H1 (cell line): ENCODE measurements around the gene ASRGL1. TPM values are rescaled to one million over a fixed set of nuclear protein-coding genes. Genes with fewer than 3 reads are reported as not detected.

Experiments
- CTCF ChIA-PET: fragments of 300-600 bp; sonication (Branson Sonifier 250); formaldehyde crosslinking; loops from one replicate; lab custom pipeline; 2021; ENCODE audit not compliant: partially characterized antibody; lab: Charles Lee
- POLR2A ChIA-PET: fragments of 300-600 bp; sonication (Branson Sonifier 250); formaldehyde crosslinking; loops from one replicate; lab custom pipeline; 2021; ENCODE audit warnings: inconsistent platforms; ENCODE audit not compliant: partially characterized antibody; lab: Charles Lee
- DNase-seq, 2 experiments: peaks; one replicate each; pipeline versions ENCODE4 v3.0.0 to v3.0.0-alpha.2; 2010 to 2022; ENCODE audit warnings: low spot score in 2 of 2, low read depth in 1 of 2, mixed read lengths in 1 of 2
- FAIRE-seq: peaks from 2 replicates; lab custom pipeline; 2011; peaks lifted over from hg19 to GRCh38; lab: Jason Lieb, UNC
- H2AFZ ChIP-seq: 2 replicates; pipeline ENCODE4 v1.8.1; 2012; ENCODE audit warnings: low read length, inconsistent platforms
- H2AK5ac ChIP-seq: 2 replicates; pipeline ENCODE4 v1.6.1; 2013; ENCODE audit warnings: low read depth, low read length
- H2BK120ac ChIP-seq: replicated peaks from 2 replicates; pipeline ENCODE3; 2013; ENCODE audit warnings: low read depth, low read length, inconsistent platforms
- H2BK12ac ChIP-seq: 2 replicates; pipeline ENCODE4 v1.6.1; 2013; ENCODE audit warnings: low read depth, low read length
- H2BK15ac ChIP-seq: 2 replicates; pipeline ENCODE4 v1.6.1; 2013; ENCODE audit warnings: low read length
- H2BK20ac ChIP-seq: 2 replicates; pipeline ENCODE4 v1.6.1; 2013; ENCODE audit warnings: low read length
- H2BK5ac ChIP-seq: 2 replicates; pipeline ENCODE4 v1.6.1; 2013; ENCODE audit warnings: low read depth, low read length
- H3K14ac ChIP-seq: 2 replicates; pipeline ENCODE4 v1.6.1; 2013; ENCODE audit warnings: inconsistent platforms; ENCODE audit not compliant: insufficient read length
- H3K18ac ChIP-seq: 2 replicates; pipeline ENCODE4 v1.6.1; 2013; ENCODE audit warnings: low read length; ENCODE audit errors: extremely low read depth
- H3K23ac ChIP-seq: 2 replicates; pipeline ENCODE4 v1.6.1; 2013; ENCODE audit warnings: inconsistent platforms; ENCODE audit not compliant: insufficient read length
- H3K23me2 ChIP-seq: 2 replicates; pipeline ENCODE4 v1.6.1; 2013; ENCODE audit warnings: low read depth, low read length
- H3K27ac ChIP-seq: 2 replicates; pipeline ENCODE4 v1.6.1; 2011; ENCODE audit warnings: low read depth, low read length, inconsistent platforms
- H3K27me3 ChIP-seq, 4 experiments: replicated peaks in 1 of 4; 1 replicate in 1 of 4; 2 replicates in 3 of 4; pipeline versions ENCODE4 v1.6.1 to v1.8.1; 2011 to 2013; ENCODE audit warnings: low read length in 3 of 4, mild to moderate bottlenecking in 3 of 4, inconsistent platforms in 2 of 4, mixed read lengths in 2 of 4, moderate library complexity in 1 of 4; ENCODE audit not compliant: control insufficient read depth in 3 of 4, insufficient read depth in 3 of 4; ENCODE audit errors: extremely low read depth in 1 of 4
- H3K36me3 ChIP-seq, 4 experiments: 2 replicates each; pipeline versions ENCODE4 v1.6.1 to v1.8.1; 2011 to 2013; ENCODE audit warnings: mild to moderate bottlenecking in 4 of 4, low read length in 3 of 4, moderate library complexity in 2 of 4, control low read depth in 1 of 4, inconsistent platforms in 1 of 4; ENCODE audit not compliant: insufficient read depth in 4 of 4, control insufficient read depth in 2 of 4
- H3K4ac ChIP-seq: replicated peaks from 2 replicates; pipeline ENCODE3; 2013; ENCODE audit warnings: low read length, low read depth, mixed read lengths, inconsistent platforms; ENCODE audit not compliant: insufficient read length
- H3K4me1 ChIP-seq, 4 experiments: replicated peaks in 1 of 4; 1 replicate in 1 of 4; 2 replicates in 3 of 4; pipeline versions ENCODE4 v1.6.1 to v1.8.1; 2011 to 2013; ENCODE audit warnings: low read length in 3 of 4, inconsistent platforms in 2 of 4, mixed read lengths in 1 of 4; ENCODE audit not compliant: insufficient read depth in 4 of 4, control insufficient read depth in 3 of 4
- H3K4me2 ChIP-seq, 2 experiments: 2 replicates each; pipeline versions ENCODE4 v1.6.1 to v1.8.1; 2011 to 2013; ENCODE audit warnings: low read depth in 2 of 2, low read length in 2 of 2, control low read depth in 1 of 2, inconsistent platforms in 1 of 2, mild to moderate bottlenecking in 1 of 2; ENCODE audit not compliant: insufficient read depth in 1 of 2
- H3K4me3 ChIP-seq, 4 experiments: fragments of 200-600, 300-600 bp in 1 of 4; sonication (generic), shearing (Covaris generic), sonication (Bioruptor Twin) in 1 of 4; 2 replicates each; pipeline versions ENCODE4 v1.5.1 to v1.8.1; 2011 to 2016; ENCODE audit warnings: low read length in 4 of 4, low read depth in 3 of 4, control low read depth in 2 of 4, inconsistent platforms in 2 of 4, mild to moderate bottlenecking in 2 of 4, mixed read lengths in 1 of 4, moderate library complexity in 1 of 4; ENCODE audit not compliant: insufficient read depth in 2 of 4; ENCODE audit errors: extremely low read depth in 1 of 4
- H3K56ac ChIP-seq: replicated peaks from 2 replicates; pipeline ENCODE3; 2013; ENCODE audit warnings: low read depth, mild to moderate bottlenecking, mixed read lengths, low read length, inconsistent platforms; ENCODE audit not compliant: insufficient read length
- H3K79me1 ChIP-seq: 2 replicates; pipeline ENCODE4 v1.6.1; 2013; ENCODE audit warnings: low read depth, low read length, control low read depth
- H3K79me2 ChIP-seq, 2 experiments: 2 replicates each; pipeline versions ENCODE4 v1.6.1 to v1.8.1; 2012 to 2013; ENCODE audit warnings: low read length in 2 of 2, mild to moderate bottlenecking in 2 of 2, inconsistent platforms in 1 of 2; ENCODE audit not compliant: insufficient read depth in 2 of 2, control insufficient read depth in 1 of 2
- H3K9ac ChIP-seq, 4 experiments: replicated peaks in 1 of 4; 1 replicate in 1 of 4; 2 replicates in 3 of 4; pipeline versions ENCODE4 v1.6.1 to v1.8.1; 2011 to 2013; ENCODE audit warnings: low read depth in 3 of 4, low read length in 3 of 4, control low read depth in 2 of 4, mild to moderate bottlenecking in 2 of 4, moderate library complexity in 2 of 4, inconsistent platforms in 1 of 4; ENCODE audit errors: extremely low read depth in 1 of 4
- H3K9me3 ChIP-seq, 2 experiments: 2 replicates each; pipeline versions ENCODE4 v1.6.1 to v1.8.1; 2012 to 2013; ENCODE audit warnings: mild to moderate bottlenecking in 2 of 2, moderate library complexity in 2 of 2, control low read depth in 1 of 2, inconsistent platforms in 1 of 2, low read depth in 1 of 2, low read length in 1 of 2, mixed read lengths in 1 of 2; ENCODE audit not compliant: insufficient read depth in 2 of 2
- H4K20me1 ChIP-seq, 2 experiments: replicated peaks in 1 of 2; 2 replicates each; pipeline versions ENCODE3 to v1.8.1; 2011 to 2013; ENCODE audit warnings: inconsistent platforms in 2 of 2, low read length in 2 of 2, mild to moderate bottlenecking in 1 of 2; ENCODE audit not compliant: insufficient read depth in 2 of 2, control insufficient read depth in 1 of 2
- H4K5ac ChIP-seq: 2 replicates; pipeline ENCODE4 v1.6.1; 2013; ENCODE audit warnings: low read length, low read depth, mixed read lengths, inconsistent platforms; ENCODE audit not compliant: insufficient read length
- H4K8ac ChIP-seq: 2 replicates; pipeline ENCODE4 v1.8.0; 2013; ENCODE audit warnings: mild to moderate bottlenecking, moderate library complexity, low read length, inconsistent platforms; ENCODE audit not compliant: insufficient read depth; ENCODE audit errors: extremely low read depth
- H4K91ac ChIP-seq: replicated peaks from 2 replicates; pipeline ENCODE3; 2013; ENCODE audit warnings: low read length, mixed read lengths, inconsistent platforms; ENCODE audit not compliant: insufficient read length
- ASH2L ChIP-seq: fragments of 200-600, 300-600 bp; sonication (generic); IDR thresholded peaks from one replicate; pipeline ENCODE4 v1.7.1; 2017; ENCODE audit warnings: low read length
- CEBPB ChIP-seq: IDR thresholded peaks from 2 replicates; pipeline ENCODE4 v1.6.1; 2012; ENCODE audit warnings: low read depth, low read length
- CTBP2 ChIP-seq: IDR thresholded peaks from 2 replicates; pipeline ENCODE4 v1.7.0; 2011; ENCODE audit warnings: borderline replicate concordance, mild to moderate bottlenecking, moderate library complexity, mixed read lengths, low read length; ENCODE audit not compliant: insufficient read depth, insufficient read length
- FOSL1 ChIP-seq: IDR thresholded peaks from 2 replicates; pipeline ENCODE4 v1.6.1; 2011; ENCODE audit warnings: mild to moderate bottlenecking, low read depth, low read length, moderate library complexity; ENCODE audit not compliant: insufficient read depth
- GABPA ChIP-seq: IDR thresholded peaks from 2 replicates; pipeline ENCODE4 v1.6.1; 2011; ENCODE audit warnings: mild to moderate bottlenecking, low read length, moderate library complexity, borderline replicate concordance; ENCODE audit not compliant: insufficient read depth
- GTF2F1 ChIP-seq: IDR thresholded peaks from 2 replicates; pipeline ENCODE4 v1.6.1; 2012; ENCODE audit warnings: low read depth, low read length, improper control_type of control experiment, borderline replicate concordance
- JUN ChIP-seq: IDR thresholded peaks from 2 replicates; pipeline ENCODE4 v1.6.1; 2011; ENCODE audit warnings: low read depth, mild to moderate bottlenecking, improper control_type of control experiment, low read length
- KDM1A ChIP-seq: fragments of 200-600, 300-600 bp; sonication (generic); IDR thresholded peaks from 2 replicates; pipeline ENCODE4 v1.7.1; 2016; ENCODE audit warnings: mild to moderate bottlenecking, low read length, borderline replicate concordance
- KDM4A ChIP-seq: IDR thresholded peaks from one replicate; pipeline ENCODE4 v1.7.1; 2012; ENCODE audit warnings: low read depth, mild to moderate bottlenecking, moderate library complexity, low read length, inconsistent platforms; ENCODE audit not compliant: severe bottlenecking
- MAFK ChIP-seq: IDR thresholded peaks from 2 replicates; pipeline ENCODE4 v1.6.1; 2012; ENCODE audit warnings: low read depth, mild to moderate bottlenecking, improper control_type of control experiment, low read length
- POU5F1 ChIP-seq: IDR thresholded peaks from 2 replicates; pipeline ENCODE4 v1.6.1; 2011; ENCODE audit warnings: low read depth, mild to moderate bottlenecking, low read length, moderate library complexity
- SIN3A ChIP-seq, 2 experiments: IDR thresholded peaks in 1 of 2; conservative IDR thresholded peaks in 1 of 2; 2 replicates each; pipeline ENCODE4 v1.6.1; 2011 to 2012; ENCODE audit warnings: low read length in 2 of 2, improper control_type of control experiment in 1 of 2, low read depth in 1 of 2, mild to moderate bottlenecking in 1 of 2
- WGBS, 2 experiments: shearing (Covaris generic) in 1 of 2; methylation state at CpG; one replicate each; pipeline versions ENCODE4 v1.1.6 to v1.1.7; 2013 to 2015; ENCODE audit warnings: low lambda C conversion rate in 2 of 2, mixed read lengths in 2 of 2, inconsistent platforms in 1 of 2, low coverage in 1 of 2, missing lambda C conversion rate in 1 of 2; ENCODE audit not compliant: insufficient replicate concordance in 2 of 2, insufficient coverage in 1 of 2, insufficient read length in 1 of 2; ENCODE audit errors: extremely low coverage in 1 of 2, missing lambda C conversion rate in 1 of 2; 5-methylcytosine and 5-hydroxymethylcytosine counted together
- polyA plus RNA-seq, 7 experiments: library from polyadenylated mRNA; depleted of rRNA in 3 of 7; stranded (reverse) in 5 of 7; unstranded in 2 of 7; fragments of >200 nt in 5 of 7; fragments of 200-250 nt in 2 of 7; gene quantifications; 1 replicate in 5 of 7; 2 replicates in 1 of 7; 4 replicates in 1 of 7; pipeline versions ENCODE4 v1.2.1 to v1.2.3, GENCODE V29; 2011 to 2013; ENCODE audit warnings: missing spikeins in 2 of 7, mixed read lengths in 2 of 7
- total RNA-seq: library from RNA; stranded (reverse); fragmentation: NEBNext Ultra II Directional; extraction: Animal tissue kit (Norgen Biotek cat#: 25700); gene quantifications from 2 replicates; pipeline ENCODE4 v1.2.1, GENCODE V29; 2021

ASRGL1 gene
- total and polyA plus RNA-seq, 2 of the 8 experiments (the other 6 are each of a cell fraction or from before 2014, with no cell fraction given) = 19.9 to 23.5 TPM

GRCh38 chr11:62404901-62405300 is 67.7 kb downstream of the ASRGL1 start:
- no peaks in the 10 kb centered on the region for H3K79me1 ChIP-seq
- no peak overlapping the region for H3K9ac ChIP-seq
- 89% methylated on average over 5 of the region's 5 CpGs; no CpG with 5 or more reads in 1 of the 2 experiments for WGBS, 2 experiments
- no peak overlapping the region for H2BK15ac ChIP-seq
- H4K91ac ChIP-seq = no peak overlapping the region
- no peak overlapping the region for H2BK12ac ChIP-seq
- 0 out of 2 replicates have a peak overlapping the region, but pooled peaks have one; percentile 65 for H2AK5ac ChIP-seq
- no peaks in the 10 kb centered on the region for H3K9me3 ChIP-seq
- H3K23ac ChIP-seq = no peak overlapping the region
- no peak overlapping the region for H3K4me3 ChIP-seq
- H4K5ac ChIP-seq = no peak overlapping the region
- H3K36me3 ChIP-seq = no peaks in the 10 kb centered on the region
- DNase-seq = no peak
- H3K79me2 ChIP-seq = no peaks in the 10 kb centered on the region
- POLR2A ChIA-PET = interaction anchor here (1.1 kb wide), 1 partner anchor 138 kb away, joined by 3 read pairs; no protein-coding TSS in a partner anchor
- no peak overlapping the region for H4K8ac ChIP-seq
- H3K23me2 ChIP-seq = no peaks in the 10 kb centered on the region; the same call in 1 of the 2 replicates
- no peak overlapping the region for H2AFZ ChIP-seq
- H3K14ac ChIP-seq = no peak overlapping the region
- H2BK120ac ChIP-seq = no peak overlapping the region
- H3K4ac ChIP-seq = no peak overlapping the region
- FAIRE-seq = no peak
- H2BK5ac ChIP-seq = no peak overlapping the region
- H3K27ac ChIP-seq = no peak overlapping the region
- no peak overlapping the region for H2BK20ac ChIP-seq
- no peak overlapping the region for H3K56ac ChIP-seq
- CTCF ChIA-PET = interaction anchor here (1.2 to 9.5 kb wide), 3 partner anchors 12 to 137 kb away, joined by 3 to 56 read pairs (median 9); no protein-coding TSS in a partner anchor
- no peaks in the 10 kb centered on the region for H4K20me1 ChIP-seq
- 0 out of 7 replicates have a peak, but pooled peaks cover 0 to 2% (median 0%) of the 10 kb centered on the region in 4 experiments for H3K27me3 ChIP-seq
- no peak overlapping the region for H3K18ac ChIP-seq
- H3K4me1 ChIP-seq = peaks cover 0 to 13% (median 1%) of the 10 kb centered on the region in 4 experiments; a peak in 5 of 7 replicates
- no peak overlapping the region for H3K4me2 ChIP-seq
- no peak for TF ChIP-seq POU5F1
- TF ChIP-seq FOSL1 = no peak
- TF ChIP-seq KDM1A = no peak
- TF ChIP-seq CTBP2 = no peak
- TF ChIP-seq GTF2F1 = no peak
- TF ChIP-seq MAFK = no peak
- no peak for TF ChIP-seq KDM4A
- TF ChIP-seq ASH2L = no peak
- no peak for TF ChIP-seq CEBPB
- TF ChIP-seq GABPA = no peak
- TF ChIP-seq JUN = no peak
- TF ChIP-seq SIN3A (conservative IDR thresholded peaks at IDR 0.05 in 1 of 2, IDR thresholded peaks at IDR 0.05 in 1 of 2; ENCODE audit: low read depth in 1 of 2, low read length in 2 of 2) = no peak
